ENCODE data around the gene SLC43A2.

Gene SLC43A2

DNA sequence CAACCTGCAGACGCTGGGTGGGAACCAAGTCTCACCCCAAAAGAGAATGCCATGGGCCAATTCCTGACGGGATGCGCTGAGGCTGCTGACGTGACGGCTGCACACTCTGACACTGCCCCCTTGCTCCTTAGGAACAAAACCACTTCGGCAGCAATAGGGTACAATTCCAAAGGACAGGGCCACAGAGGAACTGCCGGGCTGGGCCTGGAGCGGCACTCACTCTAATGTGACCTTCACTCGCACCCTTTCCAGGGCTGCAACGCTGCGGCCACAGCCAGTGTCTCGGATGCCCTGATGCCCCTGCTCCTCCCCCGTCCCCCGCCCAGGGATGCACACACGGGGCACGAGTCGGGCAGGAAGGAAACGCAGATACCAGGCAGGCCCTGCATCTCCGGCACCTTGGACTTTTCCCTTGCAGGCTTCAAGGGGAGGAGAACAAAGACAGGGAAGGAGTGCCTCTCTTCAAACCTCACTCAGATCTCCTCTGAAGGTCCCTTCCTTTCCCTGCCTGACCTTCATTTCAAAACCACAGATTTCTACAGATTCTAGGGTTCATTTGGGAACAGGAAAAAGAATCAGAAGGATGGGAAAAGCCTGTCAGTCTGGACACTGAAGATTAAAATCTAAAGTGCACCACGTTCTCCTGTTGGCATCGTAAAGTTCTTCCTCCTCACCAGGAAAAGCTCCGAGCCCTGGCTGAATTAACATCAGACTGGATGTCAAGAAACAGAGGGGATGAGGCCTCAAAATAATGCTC is 68.4 kb downstream of the SLC43A2 start:
- H3K4me3 Mint-ChIP-seq: peak overlapping the region; percentile 82
- no peaks in the 10 kb centered on the region for H3K27me3 Mint-ChIP-seq
- no peaks in the 10 kb centered on the region for H3K9me3 Mint-ChIP-seq
- peaks cover 37% of the 10 kb centered on the region for H3K4me1 Mint-ChIP-seq
- no peak for DNase-seq
- no peak for ATAC-seq
- no peak overlapping the region for H3K27ac Mint-ChIP-seq
- peaks cover 12% of the 10 kb centered on the region for H3K36me3 Mint-ChIP-seq (ENCODE audit: low read depth)

DNA sequence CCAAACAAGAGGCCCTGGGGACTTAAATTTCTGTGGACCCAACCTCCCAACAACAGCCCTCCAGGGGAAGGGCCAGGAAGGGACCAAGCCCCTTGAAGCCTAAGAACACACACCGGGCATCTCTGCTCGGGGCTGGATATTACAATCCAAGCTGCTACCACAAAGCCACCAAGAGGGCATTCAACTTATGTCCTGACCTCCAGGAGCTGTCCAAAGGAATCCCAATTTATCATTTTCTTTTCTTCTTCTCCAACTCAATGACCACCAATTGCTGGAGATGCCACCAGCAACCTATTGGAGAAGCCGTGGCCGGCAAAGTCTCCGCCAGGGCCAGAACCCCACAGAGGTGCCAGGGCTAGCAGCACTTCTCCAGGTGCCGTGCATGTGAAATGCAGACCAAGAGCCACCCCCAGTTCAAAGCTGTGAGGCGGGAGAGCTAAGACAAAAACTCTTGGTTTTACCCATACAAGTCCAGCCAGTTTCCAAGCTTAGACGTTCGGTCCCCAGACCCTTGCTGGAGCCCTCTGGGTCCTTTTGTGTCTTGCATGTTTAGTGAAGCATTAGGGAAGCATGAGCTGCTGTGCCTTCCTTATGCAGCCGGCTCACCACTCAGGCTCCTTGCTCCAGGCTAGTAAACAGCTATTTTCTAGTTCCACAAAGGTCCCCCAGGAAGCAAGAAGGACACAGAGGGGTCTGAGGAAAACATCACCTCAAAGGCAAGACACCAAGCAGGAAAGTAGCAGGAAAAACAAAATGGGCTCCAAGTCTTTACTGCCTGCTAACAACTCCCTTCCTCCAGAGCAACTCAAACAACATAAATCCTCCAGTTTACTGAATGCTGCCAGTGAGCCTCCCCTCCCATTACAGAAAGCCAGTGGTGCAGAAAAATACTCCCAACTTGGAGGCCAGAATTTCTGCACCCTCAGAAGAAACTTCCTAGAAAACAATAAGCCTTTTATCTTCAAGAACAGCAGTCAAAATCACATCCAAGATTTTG is 69.3 kb downstream of the SLC43A2 start:
- DNase-seq (no peak), ATAC-seq (no peak)
- Mint-ChIP-seq H3K36me3 (ENCODE audit: low read depth) (peaks cover 13% of the 10 kb centered on the region), H3K27me3 (no peaks in the 10 kb centered on the region), H3K9me3 (no peaks in the 10 kb centered on the region), H3K27ac (no peak overlapping the region), H3K4me3 (no peak overlapping the region), H3K4me1 (peaks cover 39% of the 10 kb centered on the region)

DNA sequence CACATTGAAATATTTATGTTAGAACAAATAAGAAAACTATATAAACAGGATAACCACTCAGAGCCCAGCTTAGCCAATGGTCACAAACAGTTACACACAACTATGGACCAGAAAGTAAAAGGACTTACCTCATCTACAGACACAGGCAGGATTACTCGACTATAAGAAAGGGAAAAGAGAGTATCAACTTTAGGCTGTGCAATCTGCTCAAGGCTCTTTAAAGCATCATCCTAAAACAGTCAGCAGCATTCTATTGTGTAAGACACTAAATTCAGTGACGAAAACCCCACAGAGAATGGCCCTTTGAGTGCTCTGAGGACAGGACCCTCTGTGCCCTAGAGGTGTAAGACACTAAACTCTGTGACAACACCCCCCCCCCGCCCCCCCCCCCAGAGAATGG is 70.2 kb downstream of the SLC43A2 start:
- ATAC-seq: no peak
- no peaks in the 10 kb centered on the region for H3K27me3 Mint-ChIP-seq

DNA sequence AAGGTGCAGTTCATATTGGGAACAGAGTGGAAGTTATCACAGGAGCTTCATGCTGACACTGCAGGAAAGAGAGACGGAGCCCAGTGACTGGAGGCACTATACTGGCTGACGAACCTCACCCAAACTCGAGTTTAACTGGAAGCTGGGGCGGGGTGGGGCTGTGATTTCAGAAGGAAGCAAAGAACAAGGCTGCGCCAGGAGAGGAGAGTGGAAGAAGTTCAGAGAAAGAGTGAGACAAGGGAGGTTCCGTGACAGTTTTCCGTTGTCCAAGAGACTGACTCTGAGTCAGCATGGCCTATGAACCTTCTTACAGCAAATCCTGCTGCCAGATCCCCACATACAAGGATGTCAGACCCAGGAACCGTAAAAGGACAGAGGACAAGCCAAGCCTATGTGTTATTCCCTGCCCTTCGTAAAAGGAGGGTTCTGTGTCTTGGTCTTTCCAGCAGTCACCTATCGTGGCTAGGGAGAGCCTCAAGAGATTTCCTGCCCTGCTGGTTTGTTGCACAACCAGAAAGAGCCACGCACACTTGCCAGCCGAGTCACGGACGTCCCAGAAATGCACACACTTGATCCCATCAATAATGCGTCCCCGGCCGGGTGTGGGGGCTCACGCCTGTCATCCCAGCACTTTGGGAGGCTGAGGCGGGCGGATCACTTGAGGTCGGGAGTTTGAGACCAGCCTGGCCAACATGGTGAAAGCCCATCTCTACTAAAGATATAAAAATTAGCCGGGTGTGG is 71.1 kb downstream of the SLC43A2 start:
- Mint-ChIP-seq H3K4me1 (peaks cover 33% of the 10 kb centered on the region), H3K9me3 (no peaks in the 10 kb centered on the region), H3K4me3 (no peak overlapping the region), H3K36me3 (ENCODE audit: low read depth) (peaks cover 19% of the 10 kb centered on the region), H3K27me3 (no peaks in the 10 kb centered on the region), H3K27ac (no peak overlapping the region)
- ATAC-seq (no peak), DNase-seq (no peak)

More for the DNA sequence above, 70.2 kb downstream of the SLC43A2 start:
- DNase-seq: no peak
- Mint-ChIP-seq H3K4me3 (no peak overlapping the region), H3K27ac (no peak overlapping the region), H3K4me1 (peaks cover 37% of the 10 kb centered on the region), H3K36me3 (ENCODE audit: low read depth) (peaks cover 19% of the 10 kb centered on the region), H3K9me3 (no peaks in the 10 kb centered on the region)

DNA sequence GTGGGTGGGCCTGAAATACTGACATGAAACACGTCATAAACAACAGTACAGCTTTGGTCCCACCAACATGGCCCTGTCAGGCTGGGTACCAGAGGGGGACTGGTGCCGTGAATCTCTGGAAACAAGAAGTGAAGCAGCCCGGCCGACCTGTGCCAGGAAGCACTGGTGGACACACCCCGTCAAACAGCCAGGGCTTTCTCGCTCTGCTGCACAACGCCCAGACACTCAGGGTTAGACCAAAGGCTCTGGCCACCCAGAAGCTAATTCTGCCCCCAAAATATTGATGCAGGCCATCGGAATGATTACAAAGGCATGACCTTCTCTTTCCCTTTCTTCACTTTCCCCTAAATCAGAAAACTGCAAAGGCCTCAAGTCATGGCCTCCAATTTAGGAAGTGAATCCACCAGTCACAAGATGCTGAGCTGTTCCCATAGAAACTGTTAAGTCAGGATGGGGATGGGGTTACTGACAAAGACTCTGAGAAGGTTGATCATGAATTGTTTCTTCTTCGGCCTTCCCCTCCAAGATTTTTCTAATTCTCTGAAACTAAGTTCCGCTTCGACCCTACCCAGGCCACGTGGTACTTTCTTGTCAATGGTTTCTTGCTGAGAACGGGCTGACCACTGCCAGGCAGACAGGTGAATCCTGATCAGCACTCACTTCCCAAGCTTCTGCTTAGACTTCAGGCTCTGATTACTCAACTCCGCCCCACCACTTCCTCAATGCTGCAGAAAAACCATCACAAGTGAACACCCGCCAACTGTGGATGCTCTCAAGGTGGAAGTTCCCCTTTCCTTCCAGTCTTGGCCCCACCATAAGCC is 72.8 kb downstream of the SLC43A2 start:
- Mint-ChIP-seq H3K27ac (peak overlapping the region; percentile 62), H3K4me1 (peaks cover 24% of the 10 kb centered on the region), H3K27me3 (no peaks in the 10 kb centered on the region), H3K4me3 (no peak overlapping the region), H3K9me3 (no peaks in the 10 kb centered on the region), H3K36me3 (ENCODE audit: low read depth) (peaks cover 26% of the 10 kb centered on the region)
- no peak for DNase-seq
- ATAC-seq: no peak

DNA sequence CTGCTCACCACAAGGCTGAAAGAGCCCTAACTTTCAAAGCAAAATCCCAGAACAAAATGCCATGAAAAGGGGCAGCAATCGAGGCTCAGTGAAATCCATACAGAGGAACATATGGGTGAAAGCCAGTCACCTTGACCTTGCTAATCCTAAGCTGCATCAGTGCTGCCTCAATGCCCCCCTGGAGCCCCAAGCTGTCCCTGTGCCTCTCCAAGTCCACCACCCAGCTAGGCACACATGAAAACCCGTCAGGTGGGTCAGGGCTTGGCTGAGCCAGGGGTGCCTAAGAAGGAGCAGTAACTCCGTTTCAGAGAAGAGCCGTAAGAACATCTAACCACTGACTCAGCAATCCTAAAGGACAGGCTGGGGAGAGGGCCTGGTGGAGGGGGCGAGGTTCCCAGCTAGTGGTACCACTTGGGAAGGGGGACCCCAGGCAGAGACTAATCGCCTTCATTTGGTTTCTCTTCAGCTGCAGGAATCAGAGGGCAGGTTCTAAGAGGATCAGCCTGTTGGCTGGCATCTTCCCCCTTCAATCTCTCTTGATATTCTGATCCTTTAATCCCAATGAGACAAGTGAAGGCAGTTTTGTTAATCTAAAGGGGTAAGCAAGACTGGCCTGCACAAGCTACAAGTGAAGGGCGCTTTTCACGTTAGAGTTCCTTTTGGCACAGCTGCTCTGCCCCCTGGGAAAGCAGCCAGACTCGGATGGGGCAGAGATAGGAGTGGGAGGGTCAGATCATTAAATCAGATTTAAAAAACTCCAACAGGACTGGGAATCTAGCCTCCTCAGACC is 73.7 kb downstream of the SLC43A2 start:
- peaks cover 35% of the 10 kb centered on the region for H3K36me3 Mint-ChIP-seq (ENCODE audit: low read depth)
- no peaks in the 10 kb centered on the region for H3K9me3 Mint-ChIP-seq
- ATAC-seq (no peak), DNase-seq (no peak)
- peaks cover 18% of the 10 kb centered on the region for H3K4me1 Mint-ChIP-seq
- no peaks in the 10 kb centered on the region for H3K27me3 Mint-ChIP-seq
- no peak overlapping the region for H3K27ac Mint-ChIP-seq
- H3K4me3 Mint-ChIP-seq: no peak overlapping the region

DNA sequence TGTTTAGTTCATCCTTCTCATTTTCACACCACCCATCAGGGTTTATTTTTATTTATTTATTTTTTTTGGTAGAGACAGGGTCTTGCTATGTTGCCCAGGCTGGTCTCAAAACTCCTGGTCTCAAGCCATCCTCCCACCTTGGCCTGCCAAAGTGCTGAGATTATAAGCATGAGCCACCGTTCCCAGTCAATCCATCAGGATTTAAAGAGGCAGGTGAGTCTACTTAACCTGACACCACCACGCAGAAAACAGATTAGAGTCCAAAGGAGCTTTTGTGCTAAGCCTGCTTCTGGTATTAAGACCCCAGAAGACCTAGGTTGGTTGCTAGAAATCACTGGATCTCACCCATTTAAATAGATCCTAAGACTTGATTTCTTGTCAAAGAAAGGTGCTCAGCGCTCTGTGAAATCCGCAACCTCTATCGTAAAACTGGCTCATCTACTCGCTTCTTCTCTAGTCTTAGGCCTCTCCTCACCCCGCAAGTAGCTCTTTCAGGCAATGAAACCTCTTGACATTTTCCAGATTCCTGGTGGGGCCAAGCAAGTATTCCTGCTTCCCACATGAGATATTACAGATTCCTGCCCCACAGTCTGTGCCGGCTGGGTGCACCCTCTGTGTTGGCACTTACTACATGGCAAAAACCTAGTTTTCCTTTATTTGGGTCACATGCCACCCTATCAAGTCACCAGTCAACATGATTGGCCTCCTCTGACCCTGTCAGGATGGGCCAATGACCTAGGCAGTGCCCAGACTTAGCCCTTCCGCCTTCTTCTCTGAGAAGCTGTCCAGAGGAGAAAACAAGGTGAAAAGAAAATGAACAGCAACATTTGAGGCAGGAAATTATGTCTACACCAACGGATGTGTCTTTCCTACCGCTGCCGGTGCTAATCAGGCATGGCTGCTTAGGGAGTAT is 75.0 kb downstream of the SLC43A2 start:
- Mint-ChIP-seq H3K36me3 (ENCODE audit: low read depth) (peaks cover 39% of the 10 kb centered on the region), H3K27me3 (no peaks in the 10 kb centered on the region), H3K27ac (peak overlapping the region; percentile 60), H3K9me3 (no peaks in the 10 kb centered on the region), H3K4me3 (no peak overlapping the region), H3K4me1 (peaks cover 16% of the 10 kb centered on the region)
- ATAC-seq (no peak), DNase-seq (no peak)

DNA sequence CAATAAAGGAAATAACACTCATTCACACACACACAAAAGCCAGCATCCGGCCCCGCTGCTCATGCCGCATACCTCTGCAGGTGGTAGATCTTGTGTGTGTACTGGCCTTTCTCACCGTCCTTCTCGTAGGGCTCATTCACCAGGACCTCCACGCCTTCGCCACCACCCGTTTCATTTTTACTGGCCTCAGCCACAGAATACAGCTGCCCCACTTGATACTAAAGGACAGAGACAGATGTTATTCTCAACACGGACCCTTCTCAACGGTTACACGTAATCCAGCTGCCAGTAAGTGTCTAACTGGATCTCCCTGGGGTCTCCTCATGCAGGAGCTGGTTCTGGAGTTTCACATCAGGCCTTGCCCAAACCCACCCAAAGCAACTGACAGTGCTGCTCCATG is 75.7 kb downstream of the SLC43A2 start:
- Mint-ChIP-seq H3K27me3 (no peaks in the 10 kb centered on the region), H3K27ac (no peak overlapping the region), H3K4me3 (no peak overlapping the region), H3K9me3 (no peaks in the 10 kb centered on the region), H3K36me3 (ENCODE audit: low read depth) (peaks cover 41% of the 10 kb centered on the region), H3K4me1 (peaks cover 16% of the 10 kb centered on the region)
- DNase-seq: no peak
- ATAC-seq: no peak

DNA sequence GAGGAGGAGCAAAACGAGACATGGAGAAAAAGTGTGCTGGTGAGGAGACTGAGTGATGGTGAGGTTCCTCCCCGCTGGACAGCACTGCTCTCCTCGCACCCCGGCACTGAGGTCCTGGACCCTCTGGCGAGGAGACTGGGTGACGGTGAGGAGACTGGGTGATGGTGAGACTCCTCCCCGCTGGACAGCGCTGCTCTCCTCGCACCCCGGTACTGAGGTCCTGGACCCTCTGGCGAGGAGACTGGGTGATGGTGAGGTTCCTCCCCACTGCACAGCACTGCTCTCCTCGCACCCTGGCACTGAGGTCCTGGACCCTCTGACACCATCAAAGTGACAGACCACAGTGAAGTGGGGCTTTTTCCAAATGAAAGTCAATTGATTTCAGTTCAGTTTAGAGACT is 76.9 kb downstream of the SLC43A2 start:
- Mint-ChIP-seq H3K27me3 (no peaks in the 10 kb centered on the region), H3K4me1 (peaks cover 16% of the 10 kb centered on the region), H3K9me3 (no peaks in the 10 kb centered on the region), H3K27ac (no peak overlapping the region), H3K4me3 (no peak overlapping the region), H3K36me3 (ENCODE audit: low read depth) (peaks cover 38% of the 10 kb centered on the region)
- ATAC-seq: no peak
- no peak for DNase-seq

DNA sequence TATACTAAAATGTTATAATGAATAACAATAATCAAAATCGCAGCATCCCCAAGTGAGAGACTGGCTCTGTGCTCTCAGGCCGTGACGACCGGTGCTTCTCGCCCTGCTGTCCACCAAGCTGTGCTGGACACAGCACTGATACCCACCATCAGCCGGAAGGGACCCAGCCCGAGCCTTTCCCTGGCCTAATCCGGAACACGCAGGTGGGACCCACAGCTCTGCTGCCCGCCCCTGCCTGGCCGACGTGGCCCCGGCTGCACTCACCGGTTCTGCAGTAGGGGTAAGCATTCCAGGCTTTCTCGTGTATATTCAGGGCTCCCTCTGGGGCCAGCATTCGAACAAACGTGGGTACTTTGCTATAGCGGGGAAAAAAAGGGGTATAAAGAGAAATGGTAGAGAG is 80.6 kb downstream of the SLC43A2 start:
- Mint-ChIP-seq H3K27ac (no peak overlapping the region), H3K4me1 (no peaks in the 10 kb centered on the region), H3K36me3 (ENCODE audit: low read depth) (peaks cover 37% of the 10 kb centered on the region), H3K27me3 (no peaks in the 10 kb centered on the region), H3K4me3 (no peak overlapping the region), H3K9me3 (no peaks in the 10 kb centered on the region)
- DNase-seq (no peak), ATAC-seq (no peak)

DNA sequence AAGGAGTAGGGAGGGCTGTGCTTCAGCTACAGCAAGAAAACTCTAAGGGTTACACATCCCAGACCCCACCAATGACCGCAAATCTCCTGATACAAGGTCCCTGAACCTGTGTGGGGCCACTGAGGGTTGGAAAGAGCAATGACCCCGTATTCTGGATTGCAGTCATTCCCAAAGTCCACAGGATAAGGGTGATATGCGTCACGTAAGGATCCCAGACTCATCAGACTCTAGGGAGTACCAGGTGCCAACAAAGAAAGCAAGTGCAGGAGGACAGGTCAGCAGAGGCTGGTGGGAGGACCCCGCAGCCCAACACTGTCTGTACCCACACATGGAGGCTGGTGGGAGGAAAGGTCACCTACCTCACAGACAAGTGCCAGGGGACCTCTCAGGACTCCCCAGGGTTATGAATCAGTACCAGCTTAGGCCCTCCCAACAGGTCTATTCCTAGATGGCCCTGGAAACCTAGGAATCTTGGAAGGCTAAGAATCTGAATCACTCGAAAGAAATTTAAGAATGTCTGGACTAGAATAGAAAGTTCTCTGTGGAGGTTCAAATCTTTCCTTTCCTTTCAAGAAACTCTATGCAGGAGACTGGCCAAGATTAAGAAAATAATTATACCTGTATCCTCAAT is 82.2 kb downstream of the SLC43A2 start:
- Mint-ChIP-seq H3K4me3 (no peak overlapping the region), H3K27ac (no peak overlapping the region), H3K9me3 (no peaks in the 10 kb centered on the region), H3K27me3 (no peaks in the 10 kb centered on the region), H3K36me3 (ENCODE audit: low read depth) (peaks cover 33% of the 10 kb centered on the region), H3K4me1 (no peaks in the 10 kb centered on the region)
- ATAC-seq: no peak
- DNase-seq: no peak

DNA sequence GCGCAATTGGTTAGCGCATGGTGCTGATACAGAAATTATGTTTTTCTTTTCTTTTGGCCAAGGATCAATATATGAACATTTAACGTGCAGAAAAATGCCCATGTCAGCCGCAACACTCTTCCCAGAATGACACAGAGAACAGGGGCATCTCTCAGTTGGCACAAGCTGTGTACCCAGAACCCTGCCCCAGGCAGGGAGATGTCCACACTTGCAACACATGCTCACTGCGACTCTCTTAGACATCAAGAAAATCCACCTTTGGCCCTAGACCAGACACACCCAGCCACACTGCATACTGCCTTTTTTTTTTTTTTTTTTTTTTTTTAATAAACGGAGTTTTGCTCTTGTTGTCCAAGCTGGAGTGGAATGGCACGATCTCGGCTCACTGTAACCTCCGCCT is 83.0 kb downstream of the SLC43A2 start:
- H3K4me3 Mint-ChIP-seq: no peak overlapping the region
- H3K27ac Mint-ChIP-seq: no peak overlapping the region

More for the DNA sequence above, 83.0 kb downstream of the SLC43A2 start:
- Mint-ChIP-seq H3K36me3 (ENCODE audit: low read depth) (peaks cover 30% of the 10 kb centered on the region), H3K27me3 (no peaks in the 10 kb centered on the region), H3K9me3 (no peaks in the 10 kb centered on the region), H3K4me1 (no peaks in the 10 kb centered on the region)
- DNase-seq (no peak), ATAC-seq (no peak)
